AG04450 (cell line): Measurements from ENCODE around the gene HPF1. TPM values are rescaled to one million over a fixed set of nuclear protein-coding genes. Genes with fewer than 3 reads are reported as not detected.
"Not testable (repeated sequence)": the region's sequence is repeated elsewhere in the genome, so short reads cannot be mapped to it uniquely, and the experiment has no call there.

Source experiments
- CTCF ChIA-PET: fragments of 300-600, 350-600 bp; formaldehyde crosslinking; extraction: SDS; loops from one replicate; lab custom pipeline; 2022; ENCODE audit warnings: antibody characterized with exemption, inconsistent platforms; lab: Charles Lee
- POLR2A ChIA-PET: fragments of 350-600 bp; formaldehyde crosslinking; extraction: SDS; loops from one replicate; lab custom pipeline; 2021; ENCODE audit warnings: antibody characterized with exemption, inconsistent platforms; lab: Yijun Ruan, JAX
- DNase-seq: peaks from one replicate; pipeline ENCODE4 v3.0.0-alpha.2; 2011; ENCODE audit warnings: low read depth, low spot score
- H3K27ac ChIP-seq: one replicate; pipeline ENCODE4 v1.5.1; 2012; ENCODE audit warnings: low read depth, low read length, control low read depth
- H3K27me3 ChIP-seq: one replicate; pipeline ENCODE4 v1.6.0; 2012; ENCODE audit warnings: low read length; ENCODE audit not compliant: control insufficient read depth, insufficient read depth
- H3K4me3 ChIP-seq: 2 replicates; pipeline ENCODE4 v1.5.1; 2011; ENCODE audit warnings: mild to moderate bottlenecking, low read depth, low read length, control low read depth
- H3K9me3 ChIP-seq: 2 replicates; pipeline ENCODE4 v1.5.1; 2012; ENCODE audit warnings: low read length; ENCODE audit not compliant: control insufficient read depth, insufficient read depth
- CTCF ChIP-seq: IDR thresholded peaks from 2 replicates; pipeline ENCODE4 v1.5.1; 2011; ENCODE audit warnings: low read depth, low read length, control low read depth, inconsistent platforms
- polyA minus RNA-seq: library from RNA; depleted of rRNA, polyadenylated mRNA; stranded (reverse); fragments of >200 nt; gene quantifications from 2 replicates; pipeline ENCODE4 v1.2.3, GENCODE V29; 2011; rRNA and poly(A)+ RNA removed
- polyA plus RNA-seq: library from polyadenylated mRNA; depleted of rRNA; stranded (reverse); fragments of >200 nt; gene quantifications from 2 replicates; pipeline ENCODE4 v1.2.3, GENCODE V29; 2011; rRNA removed

Gene HPF1
- polyA plus RNA-seq = 22.6 and 37.3 TPM in 2 replicates
- polyA minus RNA-seq = 4.5 and 8.4 TPM in 2 replicates

GRCh38 chr4:169757575-169758184 is at the start of gene HPF1:
TSS of gene HPF1 (minus strand) at chr4:169757944. CDS start at chr4:169757877, 67 bp downstream.
- ChIA-PET POLR2A (interaction anchor here (1.2 kb wide), 1 partner anchor 13 kb away, joined by 3 read pairs; no protein-coding TSS in a partner anchor), CTCF (interaction anchor here (0.9 kb wide), 1 partner anchor 145 kb away, joined by 4 read pairs; the partner anchor contains the start of gene NEK1)
- Histone ChIP-seq H3K27me3 (no peaks in the 10 kb centered on the region), H3K27ac (peak within 1 kb of the TSS; percentile 47), H3K9me3 (no peaks in the 10 kb centered on the region), H3K4me3 (peak within 1 kb of the TSS; percentile 95)
- no peak for TF ChIP-seq CTCF
- DNase-seq = peak; percentile 55

- CTCF ChIA-PET = interaction anchor here (1.0 to 1.2 kb wide), 2 partner anchors 16 to 241 kb away, joined by 3 to 4 read pairs; no protein-coding TSS in a partner anchor
- H3K9me3 ChIP-seq, H3K27me3 ChIP-seq, H3K27ac ChIP-seq, H3K4me3 ChIP-seq, POLR2A ChIA-PET, DNase-seq: not testable (repeated sequence)
Measured at GRCh38 chr4:169806770-169807169, 49.0 kb upstream of the HPF1 start.

GRCh38 chr4:169803413-169803812 is 45.7 kb upstream of the HPF1 start:
- no peaks in the 10 kb centered on the region; the same call in 1 of the 2 replicates for H3K9me3 ChIP-seq
- ChIA-PET CTCF (interaction anchor here (2.0 kb wide), 1 partner anchor 245 kb away, joined by 5 read pairs; no protein-coding TSS in a partner anchor), POLR2A (no interaction called here)
- H3K4me3 ChIP-seq = no peak overlapping the region
- TF ChIP-seq CTCF = no peak
- no peak for DNase-seq
- H3K27me3 ChIP-seq = no peaks in the 10 kb centered on the region
- no peak overlapping the region for H3K27ac ChIP-seq

GRCh38 chr4:169802873-169803272 is 45.1 kb upstream of the HPF1 start:
- ChIA-PET POLR2A (interaction anchor here (0.6 kb wide), 1 partner anchor 190 kb away, joined by 5 read pairs; no protein-coding TSS in a partner anchor), CTCF (interaction anchor here (1.4 kb wide), 1 partner anchor 11 kb away, joined by 3 read pairs; no protein-coding TSS in a partner anchor)
- H3K27ac ChIP-seq = no peak overlapping the region
- no peaks in the 10 kb centered on the region for H3K27me3 ChIP-seq
- no peak for TF ChIP-seq CTCF
- no peaks in the 10 kb centered on the region; the same call in 1 of the 2 replicates for H3K9me3 ChIP-seq
- no peak overlapping the region for H3K4me3 ChIP-seq
- DNase-seq = no peak

DNA sequence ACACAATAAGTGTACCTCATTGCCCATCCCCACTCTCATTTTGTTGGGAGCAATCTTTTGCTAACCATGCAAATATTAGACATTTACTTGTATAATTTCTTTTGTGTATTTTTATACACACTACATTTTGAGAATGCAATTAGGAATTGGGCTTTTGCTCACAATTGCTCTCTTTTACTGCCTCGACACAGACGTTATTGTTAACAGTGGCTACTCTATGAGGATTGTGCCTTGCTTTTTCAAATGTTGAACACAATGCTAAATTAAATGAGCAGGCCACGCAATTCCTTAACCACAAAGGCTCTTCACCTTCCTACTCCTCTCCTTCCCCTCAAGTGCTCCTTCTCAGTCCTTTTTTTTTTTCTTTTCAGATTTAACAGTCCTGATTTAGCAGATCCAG is 42.8 kb upstream of the HPF1 start:
- no peak overlapping the region for H3K4me3 ChIP-seq
- no peak overlapping the region for H3K27ac ChIP-seq
- TF ChIP-seq CTCF = no peak
- no peak for DNase-seq
- H3K9me3 ChIP-seq = no peaks in the 10 kb centered on the region; the same call in 1 of the 2 replicates
- POLR2A ChIA-PET = no interaction called here
- no peaks in the 10 kb centered on the region for H3K27me3 ChIP-seq
- CTCF ChIA-PET = interaction anchor here (1.0 to 3.9 kb wide), 3 partner anchors 9 to 10 kb away, joined by 3 to 44 read pairs (median 3); no protein-coding TSS in a partner anchor
